GM12875 (cell line): ENCODE data around the gene AGFG1.

Experiments used
- H3K4me3 ChIP-seq: one replicate; pipeline ENCODE4 v1.5.1; 2011; ENCODE audit warnings: low read depth, low read length, control low read depth
- TF ChIP-seq, protein P1 (sequence below): IDR thresholded peaks from 2 replicates; pipeline ENCODE4 v1.5.1; 2011; ENCODE audit warnings: low read depth, mild to moderate bottlenecking, control low read depth, inconsistent platforms, low read length, moderate library complexity, borderline replicate concordance; ENCODE audit not compliant: insufficient read depth

The AGFG1 gene

DNA sequence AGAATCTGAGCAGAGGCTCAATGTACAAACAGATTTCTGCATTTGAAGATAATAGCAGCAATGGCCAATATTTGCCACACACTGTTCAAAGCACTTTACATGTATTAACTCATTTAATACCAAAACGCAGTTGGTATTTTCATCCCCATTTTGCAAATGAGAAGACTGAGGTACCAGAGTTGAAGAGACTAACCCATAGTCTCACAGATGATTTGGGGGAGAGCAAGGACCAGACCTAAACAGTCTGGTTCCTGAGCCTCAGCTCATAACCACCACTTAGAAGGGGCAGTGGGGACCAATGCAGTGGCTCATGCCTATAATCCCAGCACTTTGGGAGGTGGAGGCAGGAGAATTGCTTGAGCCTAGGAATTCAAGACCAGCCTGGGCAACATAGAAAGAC is 18.1 kb upstream of the AGFG1 start:
- TF ChIP-seq, protein P1, sequence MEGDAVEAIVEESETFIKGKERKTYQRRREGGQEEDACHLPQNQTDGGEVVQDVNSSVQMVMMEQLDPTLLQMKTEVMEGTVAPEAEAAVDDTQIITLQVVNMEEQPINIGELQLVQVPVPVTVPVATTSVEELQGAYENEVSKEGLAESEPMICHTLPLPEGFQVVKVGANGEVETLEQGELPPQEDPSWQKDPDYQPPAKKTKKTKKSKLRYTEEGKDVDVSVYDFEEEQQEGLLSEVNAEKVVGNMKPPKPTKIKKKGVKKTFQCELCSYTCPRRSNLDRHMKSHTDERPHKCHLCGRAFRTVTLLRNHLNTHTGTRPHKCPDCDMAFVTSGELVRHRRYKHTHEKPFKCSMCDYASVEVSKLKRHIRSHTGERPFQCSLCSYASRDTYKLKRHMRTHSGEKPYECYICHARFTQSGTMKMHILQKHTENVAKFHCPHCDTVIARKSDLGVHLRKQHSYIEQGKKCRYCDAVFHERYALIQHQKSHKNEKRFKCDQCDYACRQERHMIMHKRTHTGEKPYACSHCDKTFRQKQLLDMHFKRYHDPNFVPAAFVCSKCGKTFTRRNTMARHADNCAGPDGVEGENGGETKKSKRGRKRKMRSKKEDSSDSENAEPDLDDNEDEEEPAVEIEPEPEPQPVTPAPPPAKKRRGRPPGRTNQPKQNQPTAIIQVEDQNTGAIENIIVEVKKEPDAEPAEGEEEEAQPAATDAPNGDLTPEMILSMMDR, result no peak
- no peak overlapping the region for H3K4me3 ChIP-seq

DNA sequence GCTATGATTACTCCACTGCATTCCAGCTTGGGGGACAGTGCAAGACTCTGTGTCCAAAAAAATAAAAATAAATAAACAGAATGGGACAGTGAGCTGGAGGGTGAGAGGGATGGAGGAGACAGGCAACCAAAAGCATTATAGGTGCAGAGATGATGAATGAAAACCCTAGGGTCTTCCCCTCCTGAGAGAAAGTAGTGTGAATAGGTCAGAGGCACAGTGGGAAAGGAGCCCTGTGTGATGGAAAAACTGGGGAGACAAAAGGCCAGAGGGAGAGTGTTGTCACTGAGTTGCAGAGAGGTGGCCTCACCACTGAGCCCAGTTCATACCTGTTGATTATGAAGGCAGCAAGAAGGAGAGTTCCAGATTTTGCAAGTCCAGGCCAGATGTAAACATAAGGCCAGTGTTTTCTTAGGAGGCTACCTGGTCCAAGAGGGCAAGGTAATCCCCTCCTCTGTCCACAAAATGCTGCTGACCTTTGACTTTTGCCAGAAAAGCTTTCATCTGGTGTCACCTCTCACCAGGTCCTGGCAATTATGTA is 17.6 kb upstream of the AGFG1 start:
- TF ChIP-seq, protein P1, result no peak
- H3K4me3 ChIP-seq, result no peak overlapping the region

DNA sequence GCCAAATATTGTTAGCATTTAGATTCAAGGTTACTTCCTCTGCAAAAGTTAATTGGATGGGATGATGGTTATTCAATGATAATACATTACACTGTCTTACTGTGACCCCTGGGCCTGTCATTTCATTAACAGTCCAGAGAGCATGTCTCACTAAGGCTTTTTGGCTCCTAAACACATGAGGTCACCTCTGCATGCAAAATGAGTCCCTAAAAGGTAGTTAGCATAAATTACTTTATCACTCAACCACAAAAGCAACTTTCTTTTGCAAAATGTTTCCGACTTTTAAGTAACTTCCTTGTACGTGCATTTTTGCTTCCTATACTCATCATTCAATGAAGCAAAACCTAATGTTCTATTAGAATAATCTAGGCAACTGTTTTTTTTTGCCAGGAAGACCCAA is 16.8 kb upstream of the AGFG1 start:
- no peak overlapping the region for H3K4me3 ChIP-seq
- TF ChIP-seq, protein P1, result no peak

DNA sequence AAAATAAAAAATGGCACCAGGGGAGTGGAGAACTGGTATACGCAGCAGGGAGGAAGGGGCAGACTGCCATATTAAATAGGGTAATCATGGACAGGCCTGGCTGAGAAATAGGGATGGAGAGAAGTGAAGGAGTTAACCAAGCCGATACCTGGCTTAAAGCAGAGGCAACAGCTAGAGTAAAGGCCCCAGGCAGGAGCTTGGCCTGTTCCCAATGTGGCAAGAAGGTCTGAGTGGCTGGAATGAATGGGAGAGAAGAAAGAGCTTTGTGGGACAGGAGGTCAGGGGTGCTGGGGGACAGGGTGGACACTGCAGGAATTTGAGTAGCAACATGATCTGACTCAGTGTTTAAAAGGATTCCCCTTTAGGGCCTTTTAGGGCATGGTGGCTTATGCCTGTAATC is 15.9 kb upstream of the AGFG1 start:
- H3K4me3 ChIP-seq, result no peak overlapping the region
- TF ChIP-seq, protein P1, result no peak

DNA sequence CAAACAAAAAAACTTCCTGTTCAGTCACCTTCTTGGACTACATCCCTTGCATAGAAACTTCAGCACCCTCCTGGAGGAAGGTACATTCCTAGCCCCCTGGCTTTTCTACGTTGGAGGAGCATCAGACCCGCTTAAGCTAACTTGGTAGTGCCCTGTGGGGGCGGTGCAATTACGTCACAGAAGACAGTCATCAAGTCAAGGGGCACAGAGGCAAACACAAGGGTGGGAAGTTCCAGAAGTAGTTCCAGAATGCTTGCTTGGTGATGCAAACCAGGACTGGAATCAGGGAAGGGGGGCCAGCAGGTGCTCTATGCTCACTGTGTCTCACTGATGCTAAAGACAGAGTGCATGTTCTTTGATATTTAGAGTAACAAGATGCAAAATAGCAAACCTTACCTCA is 15.2 kb upstream of the AGFG1 start:
- TF ChIP-seq, protein P1, result no peak
- H3K4me3 ChIP-seq, result no peak overlapping the region

DNA sequence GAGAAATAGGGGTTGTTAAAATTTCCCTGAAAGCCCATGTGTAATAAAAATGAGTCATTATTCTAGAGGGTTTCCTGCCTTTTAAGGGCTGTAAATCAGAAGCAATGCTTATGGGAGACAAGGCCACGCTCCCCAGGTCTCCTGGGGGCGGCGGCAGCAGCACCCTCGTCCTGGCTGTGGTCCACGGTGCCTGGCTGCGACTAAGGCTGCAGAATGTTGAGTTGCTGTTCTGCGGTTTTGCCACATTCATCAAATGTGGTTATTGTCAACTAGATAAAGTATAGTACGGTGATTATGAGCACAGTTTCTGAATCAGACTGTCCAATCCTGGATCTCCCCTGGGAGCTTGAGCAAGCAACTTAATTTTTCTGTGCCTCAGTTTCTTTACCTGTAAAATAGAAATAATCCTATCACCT is 11.9 kb upstream of the AGFG1 start:
- H3K4me3 ChIP-seq, result no peak overlapping the region
- TF ChIP-seq, protein P1, result no peak

DNA sequence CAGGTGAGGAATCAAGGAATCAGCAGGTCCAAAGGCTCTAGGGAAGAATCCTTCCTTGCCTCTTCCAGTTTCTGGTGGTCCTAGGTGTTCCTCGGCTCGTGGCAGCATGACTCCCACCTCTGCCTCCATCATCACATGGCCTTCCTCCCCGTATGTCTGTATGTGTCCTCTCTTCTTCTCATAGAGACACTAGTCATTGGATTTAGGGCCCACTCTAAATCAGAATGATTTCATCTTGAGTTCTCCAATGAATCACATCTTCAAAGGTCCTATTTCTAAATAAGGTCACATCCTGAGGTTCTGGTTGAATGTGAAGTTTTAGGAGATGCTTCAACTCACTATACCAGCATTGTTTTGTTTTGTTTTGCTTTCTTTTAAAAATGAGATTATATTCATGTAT is 11.1 kb upstream of the AGFG1 start:
- TF ChIP-seq, protein P1, result no peak
- H3K4me3 ChIP-seq, result no peak overlapping the region
